GM23248 (cell line): ENCODE measurements around the gene ECT2L.

Source experiments
- EZH2 ChIP-seq: fragments of 200-600 bp; sonication (generic); IDR thresholded peaks from 2 replicates; pipeline ENCODE4 v1.6.1; 2018; ENCODE audit warnings: antibody characterized with exemption, mild to moderate bottlenecking; ENCODE audit not compliant: insufficient read depth, poor library complexity, severe bottlenecking
- EZH2phosphoT487 ChIP-seq: fragments of 200-600 bp; sonication (generic); IDR thresholded peaks from 2 replicates; pipeline ENCODE4 v1.6.1; 2018; ENCODE audit warnings: antibody characterized with exemption, moderate library complexity, mild to moderate bottlenecking, low read depth; ENCODE audit not compliant: insufficient read depth

GRCh38 chr6:138925806-138926205, 129.9 kb downstream of the ECT2L start:
- TF ChIP-seq EZH2 (no peak), EZH2phosphoT487 (no peak)
